Hepatocyte (in vitro differentiated cells): ENCODE measurements around the gene SH3PXD2A. TPM values are rescaled to one million over a fixed set of nuclear protein-coding genes. Genes with fewer than 3 reads are reported as not detected.

ENCODE experiments used
- DNase-seq: peaks from one replicate; pipeline ENCODE4 v3.0.0-alpha.2; 2016; ENCODE audit warnings: low spot score
- H2AFZ ChIP-seq: fragments of 200-600 bp; sonication (generic); 2 replicates; pipeline ENCODE4 v1.6.0; 2016; ENCODE audit warnings: antibody characterized with exemption, mild to moderate bottlenecking
- H3K27ac ChIP-seq: fragments of 200-600 bp; sonication (generic); 2 replicates; pipeline ENCODE4 v1.5.1; 2016; ENCODE audit warnings: mild to moderate bottlenecking
- H3K27me3 ChIP-seq: fragments of 200-600 bp; sonication (generic); 2 replicates; pipeline ENCODE4 v1.6.1; 2016
- H3K36me3 ChIP-seq: fragments of 200-600 bp; sonication (generic); replicated peaks from 2 replicates; pipeline ENCODE4 v1.5.1; 2016; ENCODE audit warnings: low read depth; ENCODE audit not compliant: insufficient read depth
- H3K4me1 ChIP-seq: fragments of 200-600 bp; sonication (generic); 2 replicates; pipeline ENCODE4 v1.5.1; 2016; ENCODE audit warnings: mild to moderate bottlenecking, moderate library complexity; ENCODE audit not compliant: insufficient read depth
- H3K4me2 ChIP-seq: fragments of 200-600 bp; sonication (generic); 2 replicates; pipeline ENCODE4 v1.6.0; 2016
- H3K4me3 ChIP-seq: fragments of 200-600 bp; sonication (generic); 2 replicates; pipeline ENCODE4 v1.5.1; 2016; ENCODE audit warnings: mild to moderate bottlenecking
- H3K79me2 ChIP-seq: fragments of 200-600 bp; sonication (generic); 2 replicates; pipeline ENCODE4 v1.6.0; 2017; ENCODE audit warnings: mild to moderate bottlenecking
- H3K9me2 ChIP-seq: fragments of 200-600 bp; sonication (generic); replicated peaks from 2 replicates; pipeline ENCODE4 v1.6.0; 2017; ENCODE audit warnings: mild to moderate bottlenecking; ENCODE audit not compliant: insufficient read depth
- H3K9me3 ChIP-seq: fragments of 200-600 bp; sonication (generic); 2 replicates; pipeline ENCODE4 v1.5.1; 2016; ENCODE audit warnings: low read depth, mild to moderate bottlenecking
- H4K20me1 ChIP-seq: fragments of 200-600 bp; sonication (generic); 2 replicates; pipeline ENCODE4 v1.6.0; 2016; ENCODE audit warnings: mild to moderate bottlenecking; ENCODE audit not compliant: insufficient read depth, poor library complexity, severe bottlenecking
- EZH2 ChIP-seq: fragments of 200-600 bp; sonication (generic); IDR thresholded peaks from 2 replicates; pipeline ENCODE4 v1.6.1; 2016; ENCODE audit warnings: antibody characterized with exemption, mild to moderate bottlenecking, borderline replicate concordance
- EZH2phosphoT487 ChIP-seq: fragments of 200-600 bp; sonication (generic); IDR thresholded peaks from one replicate; pipeline ENCODE4 v1.6.1; 2018; ENCODE audit warnings: antibody characterized with exemption, mild to moderate bottlenecking, low read depth, moderate library complexity; ENCODE audit not compliant: unreplicated experiment, severe bottlenecking
- WGBS: methylation state at CpG from one replicate; pipeline ENCODE4 v1.1.6; 2016; ENCODE audit warnings: low lambda C conversion rate; ENCODE audit errors: missing lambda C conversion rate; 5-methylcytosine and 5-hydroxymethylcytosine counted together
- polyA plus RNA-seq: library from polyadenylated mRNA; unstranded; fragments of >200 nt; fragmentation: Nextera tagmentation; extraction: Ambion mirVana; gene quantifications from 2 replicates; pipeline ENCODE4 v1.2.1, GENCODE V29; 2016
- total RNA-seq: library from RNA; depleted of rRNA; stranded (reverse); fragments of >200 nt; gene quantifications from 2 replicates; pipeline ENCODE4 v1.2.3, GENCODE V29; 2014
- TF ChIP-seq, protein P1 (sequence below): fragments of 200-600 bp; sonication (generic); IDR thresholded peaks from 2 replicates; pipeline ENCODE4 v1.5.1; 2016; ENCODE audit warnings: antibody characterized with exemption, mild to moderate bottlenecking; ENCODE audit not compliant: poor library complexity

The SH3PXD2A gene
- total and polyA plus RNA-seq, 2 experiments from 2014 or later: 8.4 to 13.6 TPM

DNA sequence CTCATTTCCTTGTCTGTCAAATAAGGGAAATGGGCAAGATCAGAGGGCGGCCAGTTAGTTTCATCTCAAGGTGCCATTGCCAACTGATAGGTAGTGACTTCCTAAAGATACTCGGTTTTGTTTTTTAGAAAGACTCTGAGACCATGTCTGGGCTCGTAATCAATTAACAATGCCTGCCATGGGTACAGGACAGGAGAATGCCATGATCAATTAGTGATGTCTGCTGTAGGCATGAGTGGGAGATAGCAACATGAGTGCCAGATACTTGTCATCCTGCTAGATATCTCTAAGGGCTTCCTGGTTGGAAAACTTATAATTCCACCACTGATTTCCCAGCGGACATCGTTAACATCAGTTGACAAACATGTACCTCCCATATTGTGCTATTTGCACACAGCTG lies 64.8 kb downstream of the SH3PXD2A start:
- no peaks in the 10 kb centered on the region for H4K20me1 ChIP-seq
- H3K9me3 ChIP-seq: no peaks in the 10 kb centered on the region
- H3K4me1 ChIP-seq: peaks cover 52% of the 10 kb centered on the region
- no peaks in the 10 kb centered on the region for H3K36me3 ChIP-seq
- no peak for DNase-seq
- H3K79me2 ChIP-seq: peaks cover 15% of the 10 kb centered on the region
- H2AFZ ChIP-seq: no peak overlapping the region
- no peak overlapping the region for H3K4me2 ChIP-seq
- no peak for TF ChIP-seq EZH2
- TF ChIP-seq, protein P1, sequence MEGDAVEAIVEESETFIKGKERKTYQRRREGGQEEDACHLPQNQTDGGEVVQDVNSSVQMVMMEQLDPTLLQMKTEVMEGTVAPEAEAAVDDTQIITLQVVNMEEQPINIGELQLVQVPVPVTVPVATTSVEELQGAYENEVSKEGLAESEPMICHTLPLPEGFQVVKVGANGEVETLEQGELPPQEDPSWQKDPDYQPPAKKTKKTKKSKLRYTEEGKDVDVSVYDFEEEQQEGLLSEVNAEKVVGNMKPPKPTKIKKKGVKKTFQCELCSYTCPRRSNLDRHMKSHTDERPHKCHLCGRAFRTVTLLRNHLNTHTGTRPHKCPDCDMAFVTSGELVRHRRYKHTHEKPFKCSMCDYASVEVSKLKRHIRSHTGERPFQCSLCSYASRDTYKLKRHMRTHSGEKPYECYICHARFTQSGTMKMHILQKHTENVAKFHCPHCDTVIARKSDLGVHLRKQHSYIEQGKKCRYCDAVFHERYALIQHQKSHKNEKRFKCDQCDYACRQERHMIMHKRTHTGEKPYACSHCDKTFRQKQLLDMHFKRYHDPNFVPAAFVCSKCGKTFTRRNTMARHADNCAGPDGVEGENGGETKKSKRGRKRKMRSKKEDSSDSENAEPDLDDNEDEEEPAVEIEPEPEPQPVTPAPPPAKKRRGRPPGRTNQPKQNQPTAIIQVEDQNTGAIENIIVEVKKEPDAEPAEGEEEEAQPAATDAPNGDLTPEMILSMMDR: no peak
- H3K9me2 ChIP-seq: no peaks in the 10 kb centered on the region
- no peak overlapping the region for H3K4me3 ChIP-seq
- 91% methylated on average over 5 of the region's 5 CpGs for WGBS
- H3K27me3 ChIP-seq: no peaks in the 10 kb centered on the region
- H3K27ac ChIP-seq: peak overlapping the region; percentile 81

DNA sequence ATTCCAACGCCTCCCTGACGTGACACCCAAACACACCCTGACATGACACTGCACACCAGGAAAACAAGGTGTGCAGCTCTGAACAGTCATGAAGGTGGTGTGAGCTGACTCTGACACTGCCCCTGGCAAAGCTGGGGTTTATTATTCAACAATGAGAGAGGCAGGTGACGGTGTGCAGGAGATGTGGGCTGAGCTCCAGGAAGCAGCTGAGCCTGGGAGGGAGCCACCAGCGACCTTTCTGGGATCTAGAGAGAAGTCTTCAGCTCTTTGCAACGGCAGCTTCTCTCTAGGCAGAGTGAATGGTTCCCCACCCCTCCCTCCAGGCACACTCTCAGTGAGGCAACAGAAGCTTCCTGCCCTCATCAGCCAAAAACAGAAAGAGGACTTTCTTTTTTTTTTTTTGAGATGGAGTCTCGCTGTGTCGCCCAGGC lies 65.6 kb downstream of the SH3PXD2A start:
- H3K27me3 ChIP-seq: no peaks in the 10 kb centered on the region
- 78% methylated on average over 7 of the region's 7 CpGs for whole genome bisulfite sequencing
- H3K9me3 ChIP-seq: no peaks in the 10 kb centered on the region
- TF ChIP-seq EZH2phosphoT487 (no peak), EZH2 (no peak)
- TF ChIP-seq, protein P1: no peak
- H2AFZ ChIP-seq: no peak overlapping the region
- peaks cover 15% of the 10 kb centered on the region for H3K79me2 ChIP-seq
- no peak overlapping the region for H3K4me2 ChIP-seq
- H3K27ac ChIP-seq: peak overlapping the region; percentile 81
- H3K9me2 ChIP-seq: no peaks in the 10 kb centered on the region
- peak; percentile 64 for DNase-seq
- H3K36me3 ChIP-seq: no peaks in the 10 kb centered on the region
- H3K4me1 ChIP-seq: peaks cover 49% of the 10 kb centered on the region
- no peaks in the 10 kb centered on the region for H4K20me1 ChIP-seq
- no peak overlapping the region for H3K4me3 ChIP-seq

DNA sequence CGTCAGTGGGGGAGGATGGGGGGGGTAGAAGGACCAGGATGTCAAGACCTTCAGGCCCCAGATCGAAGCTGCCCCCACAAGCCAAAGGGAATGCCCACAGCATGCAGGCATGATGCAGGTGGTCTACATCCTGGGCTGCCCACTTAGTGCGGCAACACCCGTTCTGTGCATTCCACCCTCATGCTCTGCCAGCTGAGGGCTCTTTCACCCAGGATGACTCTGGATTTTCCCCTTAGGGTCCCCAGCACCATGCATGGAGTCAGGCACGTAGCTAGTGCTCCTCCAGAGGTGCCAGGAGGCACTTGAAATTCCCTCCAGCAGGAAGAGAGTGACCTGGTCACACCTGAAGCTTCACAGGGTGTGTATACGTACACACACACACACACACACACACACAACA lies 66.2 kb downstream of the SH3PXD2A start:
- no peaks in the 10 kb centered on the region for H3K9me3 ChIP-seq
- H4K20me1 ChIP-seq: no peaks in the 10 kb centered on the region
- 87% methylated on average over 6 of the region's 6 CpGs for WGBS
- TF ChIP-seq EZH2phosphoT487 (no peak), EZH2 (no peak)
- TF ChIP-seq, protein P1: no peak
- H3K27ac ChIP-seq: peak overlapping the region; percentile 81
- DNase-seq: no peak
- H3K4me2 ChIP-seq: no peak overlapping the region
- H3K4me3 ChIP-seq: no peak overlapping the region
- no peaks in the 10 kb centered on the region for H3K36me3 ChIP-seq
- H3K27me3 ChIP-seq: no peaks in the 10 kb centered on the region
- no peak overlapping the region for H2AFZ ChIP-seq
- H3K9me2 ChIP-seq: no peaks in the 10 kb centered on the region
- peaks cover 15% of the 10 kb centered on the region for H3K79me2 ChIP-seq
- H3K4me1 ChIP-seq: peaks cover 45% of the 10 kb centered on the region

DNA sequence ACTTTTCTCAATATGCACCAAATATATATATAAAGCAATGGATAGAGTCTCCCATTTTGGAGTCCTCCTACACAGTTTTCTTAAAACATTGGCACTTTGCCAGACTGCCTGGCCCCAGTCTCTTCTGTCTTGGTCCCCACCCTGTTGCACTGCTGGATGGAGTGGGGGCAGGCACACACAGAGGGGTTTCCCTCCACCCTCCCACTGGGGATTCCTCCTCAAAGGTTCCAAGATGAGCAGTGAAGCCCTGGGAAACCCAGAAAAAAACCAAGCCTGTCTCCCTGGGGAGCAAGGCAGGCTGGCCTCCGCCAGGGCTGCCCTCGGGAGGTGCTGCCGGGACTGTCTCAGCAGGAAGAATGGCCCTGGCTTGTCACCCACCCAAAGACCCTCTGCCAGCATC lies 68.0 kb downstream of the SH3PXD2A start:
- DNase-seq: no peak
- Histone ChIP-seq H3K79me2 (peaks cover 14% of the 10 kb centered on the region), H4K20me1 (no peaks in the 10 kb centered on the region), H3K27ac (no peak overlapping the region), H3K9me3 (no peaks in the 10 kb centered on the region), H3K4me3 (no peak overlapping the region), H3K4me1 (peaks cover 32% of the 10 kb centered on the region), H3K9me2 (no peaks in the 10 kb centered on the region), H3K4me2 (no peak overlapping the region), H3K36me3 (no peaks in the 10 kb centered on the region), H2AFZ (no peak overlapping the region), H3K27me3 (no peaks in the 10 kb centered on the region)
- 92% methylated on average over 3 of the region's 3 CpGs for WGBS
- TF ChIP-seq EZH2phosphoT487 (no peak), EZH2 (no peak)
- TF ChIP-seq, protein P1: no peak
